Lower leg skin (tissue), 3 donors: ENCODE measurements around the gene GMPR.

Experiments used
- CTCF ChIP-seq, 3 donors: fragments of 450-650 bp; IDR thresholded peaks; one replicate each; pipeline ENCODE4 v1.5.1; 2016; ENCODE audit warnings: antibody characterized with exemption in 3 of 3, mild to moderate bottlenecking in 3 of 3, moderate library complexity in 2 of 3
- POLR2A ChIP-seq, 2 donors: fragments of 450-650 bp; IDR thresholded peaks; one replicate each; pipeline ENCODE4 v1.6.1; 2016 to 2017; ENCODE audit warnings: antibody characterized with exemption in 2 of 2, mild to moderate bottlenecking in 1 of 2, moderate library complexity in 1 of 2

GRCh38 chr6:16324606-16325225 lies 86.3 kb downstream of the GMPR start:
- no peak for TF ChIP-seq POLR2A (IDR thresholded peaks at IDR 0.05)
- TF ChIP-seq CTCF (IDR thresholded peaks at IDR 0.05): no peak
